Panc1 (cell line): ENCODE measurements around the gene PNMA8A. TPM values are rescaled to one million over a fixed set of nuclear protein-coding genes. Genes with fewer than 3 reads are reported as not detected.

Source experiments
- ATAC-seq: fragments of 200-7000 bp; cut with Tn5 transposase; 2 replicates; pipeline ENCODE4 v1.9.1; 2020; ENCODE audit warnings: mild to moderate bottlenecking, moderate library complexity
- BruUV-seq: library from RNA; stranded (reverse); fragments of 400-500 nt; replicated peaks from 2 replicates; lab custom pipeline; 2021; lab: Mats Ljungman, UMichigan
- CTCF ChIA-PET: fragments of 300-600 bp; sonication (Branson Sonifier 250); formaldehyde crosslinking; loops from one replicate; lab custom pipeline; 2022; ENCODE audit warnings: antibody characterized with exemption; lab: Charles Lee
- POLR2A ChIA-PET: fragments of 300-600 bp; sonication (Branson Sonifier 250); formaldehyde crosslinking; loops from one replicate; lab custom pipeline; 2022; ENCODE audit warnings: antibody characterized with exemption; lab: Charles Lee
- DNase-seq: peaks from one replicate; pipeline ENCODE4 v3.0.0-alpha.2; 2010; ENCODE audit warnings: low read depth, low spot score
- H3K27ac ChIP-seq: 2 replicates; pipeline ENCODE4 v1.5.1; 2011; ENCODE audit warnings: mild to moderate bottlenecking, low read length, inconsistent platforms
- H3K27me3 ChIP-seq: fragments of 200-500 bp; sonication (Bioruptor generic); 2 replicates; pipeline ENCODE4 v1.6.0; 2014; ENCODE audit warnings: low read length, inconsistent platforms; ENCODE audit not compliant: control insufficient read depth, insufficient read depth
- H3K36me3 ChIP-seq: fragments of 200-500 bp; sonication (Bioruptor generic); 2 replicates; pipeline ENCODE4 v1.5.1; 2014; ENCODE audit warnings: inconsistent platforms, mild to moderate bottlenecking, low read length, moderate library complexity; ENCODE audit not compliant: control insufficient read depth, insufficient read depth
- H3K4me1 ChIP-seq: 2 replicates; pipeline ENCODE4 v1.5.1; 2011; ENCODE audit warnings: inconsistent platforms, mild to moderate bottlenecking, low read length, moderate library complexity; ENCODE audit not compliant: control insufficient read depth, insufficient read depth
- H3K4me3 ChIP-seq, 2 experiments: 2 replicates each; pipeline ENCODE4 v1.5.1; 2011 to 2012; ENCODE audit warnings: low read depth in 2 of 2, low read length in 2 of 2, mild to moderate bottlenecking in 2 of 2, inconsistent platforms in 1 of 2, moderate library complexity in 1 of 2
- H3K9me3 ChIP-seq: fragments of 200-500 bp; sonication (Bioruptor generic); 2 replicates; pipeline ENCODE4 v1.5.1; 2014; ENCODE audit warnings: low read depth, mild to moderate bottlenecking, inconsistent platforms, low read length, moderate library complexity; ENCODE audit not compliant: control insufficient read depth, insufficient read depth
- POLR2AphosphoS5 ChIP-seq: IDR thresholded peaks from 2 replicates; pipeline ENCODE4 v1.6.1; 2012; ENCODE audit warnings: mild to moderate bottlenecking, low read depth, low read length, moderate library complexity
- SIN3A ChIP-seq: IDR thresholded peaks from 2 replicates; pipeline ENCODE4 v1.6.1; 2012; ENCODE audit warnings: low read depth, mild to moderate bottlenecking, low read length, moderate library complexity, borderline replicate concordance; ENCODE audit not compliant: insufficient read depth
- TCF7L2 ChIP-seq: IDR thresholded peaks from 2 replicates; pipeline ENCODE4 v1.6.1; 2011; ENCODE audit warnings: mild to moderate bottlenecking, low read depth, low read length, inconsistent platforms
- in situ Hi-C: cut with HindIII; loops from 2 replicates; pipeline ENCODE4 v1.10.0; 2016; ENCODE audit warnings: low sequenced_read_pairs, low pct_unique_long_range_greater_than_20kb
- intact Hi-C: fragments of 100-400 bp; cut with micrococcal nuclease; formaldehyde crosslinking; loops from one replicate; pipeline ENCODE4 v1.10.0; 2022; ENCODE audit not compliant: unreplicated experiment
- total RNA-seq: library from RNA; stranded (reverse); gene quantifications from one replicate; pipeline ENCODE4 v1.2.1, GENCODE V29; 2021; ENCODE audit not compliant: unreplicated experiment
- TF ChIP-seq, protein P1 (sequence below): fragments of 450-650 bp; IDR thresholded peaks from 2 replicates; pipeline ENCODE4 v1.5.1; 2017; ENCODE audit warnings: mild to moderate bottlenecking
- TF ChIP-seq, protein P2 (sequence below), 2 experiments: IDR thresholded peaks; 2 replicates each; pipeline ENCODE4 v1.6.1; 2011 to 2012; ENCODE audit warnings: low read depth in 2 of 2, control low read depth in 1 of 2, low read length in 1 of 2, mild to moderate bottlenecking in 1 of 2, moderate library complexity in 1 of 2; ENCODE audit not compliant: insufficient read depth in 1 of 2

Gene PNMA8A
- total RNA-seq, 1 experiment from 2014 or later, result not detected

DNA sequence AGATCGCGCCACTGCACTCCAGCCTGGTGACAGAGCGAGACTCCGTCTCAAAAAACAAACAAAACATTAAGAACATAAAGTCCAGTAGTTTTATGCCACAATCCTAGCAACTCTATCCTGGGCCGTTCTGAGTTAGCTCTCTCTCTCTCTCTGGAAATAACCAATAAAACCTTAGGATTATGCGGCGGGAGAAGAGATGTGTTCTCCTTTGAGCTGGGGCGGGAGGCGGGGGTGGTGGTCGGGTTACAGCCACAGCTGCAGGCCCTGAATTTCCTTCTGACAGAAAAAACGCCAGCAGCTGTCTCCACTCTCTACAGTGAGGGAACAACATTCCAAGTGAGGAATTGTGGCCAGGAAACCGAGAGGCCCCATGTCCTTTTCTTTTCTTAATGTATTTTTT lies 9.1 kb upstream of the PNMA8A start:
- no peaks in the 10 kb centered on the region for H3K9me3 ChIP-seq
- intact Hi-C loops (no loop called here), in situ Hi-C loops (no loop called here)
- TF ChIP-seq, protein P1, sequence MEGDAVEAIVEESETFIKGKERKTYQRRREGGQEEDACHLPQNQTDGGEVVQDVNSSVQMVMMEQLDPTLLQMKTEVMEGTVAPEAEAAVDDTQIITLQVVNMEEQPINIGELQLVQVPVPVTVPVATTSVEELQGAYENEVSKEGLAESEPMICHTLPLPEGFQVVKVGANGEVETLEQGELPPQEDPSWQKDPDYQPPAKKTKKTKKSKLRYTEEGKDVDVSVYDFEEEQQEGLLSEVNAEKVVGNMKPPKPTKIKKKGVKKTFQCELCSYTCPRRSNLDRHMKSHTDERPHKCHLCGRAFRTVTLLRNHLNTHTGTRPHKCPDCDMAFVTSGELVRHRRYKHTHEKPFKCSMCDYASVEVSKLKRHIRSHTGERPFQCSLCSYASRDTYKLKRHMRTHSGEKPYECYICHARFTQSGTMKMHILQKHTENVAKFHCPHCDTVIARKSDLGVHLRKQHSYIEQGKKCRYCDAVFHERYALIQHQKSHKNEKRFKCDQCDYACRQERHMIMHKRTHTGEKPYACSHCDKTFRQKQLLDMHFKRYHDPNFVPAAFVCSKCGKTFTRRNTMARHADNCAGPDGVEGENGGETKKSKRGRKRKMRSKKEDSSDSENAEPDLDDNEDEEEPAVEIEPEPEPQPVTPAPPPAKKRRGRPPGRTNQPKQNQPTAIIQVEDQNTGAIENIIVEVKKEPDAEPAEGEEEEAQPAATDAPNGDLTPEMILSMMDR, result no peak
- TF ChIP-seq, protein P2, sequence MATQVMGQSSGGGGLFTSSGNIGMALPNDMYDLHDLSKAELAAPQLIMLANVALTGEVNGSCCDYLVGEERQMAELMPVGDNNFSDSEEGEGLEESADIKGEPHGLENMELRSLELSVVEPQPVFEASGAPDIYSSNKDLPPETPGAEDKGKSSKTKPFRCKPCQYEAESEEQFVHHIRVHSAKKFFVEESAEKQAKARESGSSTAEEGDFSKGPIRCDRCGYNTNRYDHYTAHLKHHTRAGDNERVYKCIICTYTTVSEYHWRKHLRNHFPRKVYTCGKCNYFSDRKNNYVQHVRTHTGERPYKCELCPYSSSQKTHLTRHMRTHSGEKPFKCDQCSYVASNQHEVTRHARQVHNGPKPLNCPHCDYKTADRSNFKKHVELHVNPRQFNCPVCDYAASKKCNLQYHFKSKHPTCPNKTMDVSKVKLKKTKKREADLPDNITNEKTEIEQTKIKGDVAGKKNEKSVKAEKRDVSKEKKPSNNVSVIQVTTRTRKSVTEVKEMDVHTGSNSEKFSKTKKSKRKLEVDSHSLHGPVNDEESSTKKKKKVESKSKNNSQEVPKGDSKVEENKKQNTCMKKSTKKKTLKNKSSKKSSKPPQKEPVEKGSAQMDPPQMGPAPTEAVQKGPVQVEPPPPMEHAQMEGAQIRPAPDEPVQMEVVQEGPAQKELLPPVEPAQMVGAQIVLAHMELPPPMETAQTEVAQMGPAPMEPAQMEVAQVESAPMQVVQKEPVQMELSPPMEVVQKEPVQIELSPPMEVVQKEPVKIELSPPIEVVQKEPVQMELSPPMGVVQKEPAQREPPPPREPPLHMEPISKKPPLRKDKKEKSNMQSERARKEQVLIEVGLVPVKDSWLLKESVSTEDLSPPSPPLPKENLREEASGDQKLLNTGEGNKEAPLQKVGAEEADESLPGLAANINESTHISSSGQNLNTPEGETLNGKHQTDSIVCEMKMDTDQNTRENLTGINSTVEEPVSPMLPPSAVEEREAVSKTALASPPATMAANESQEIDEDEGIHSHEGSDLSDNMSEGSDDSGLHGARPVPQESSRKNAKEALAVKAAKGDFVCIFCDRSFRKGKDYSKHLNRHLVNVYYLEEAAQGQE (IDR thresholded peaks at IDR 0.05; ENCODE audit: insufficient read depth in 1 of 2, low read depth in 2 of 2, low read length in 1 of 2), result no peak
- TF ChIP-seq SIN3A, result no peak
- TF ChIP-seq TCF7L2, result no peak
- H3K27ac ChIP-seq, result no peak overlapping the region
- no peaks in the 10 kb centered on the region for H3K27me3 ChIP-seq
- DNase-seq, result no peak
- ChIA-PET CTCF (no interaction called here), POLR2A (no interaction called here)
- BruUV-seq, result no TSS peak
- H3K4me3 ChIP-seq, result no peak overlapping the region
- no peak for ATAC-seq
- no peaks in the 10 kb centered on the region for H3K36me3 ChIP-seq
- no peaks in the 10 kb centered on the region for H3K4me1 ChIP-seq

DNA sequence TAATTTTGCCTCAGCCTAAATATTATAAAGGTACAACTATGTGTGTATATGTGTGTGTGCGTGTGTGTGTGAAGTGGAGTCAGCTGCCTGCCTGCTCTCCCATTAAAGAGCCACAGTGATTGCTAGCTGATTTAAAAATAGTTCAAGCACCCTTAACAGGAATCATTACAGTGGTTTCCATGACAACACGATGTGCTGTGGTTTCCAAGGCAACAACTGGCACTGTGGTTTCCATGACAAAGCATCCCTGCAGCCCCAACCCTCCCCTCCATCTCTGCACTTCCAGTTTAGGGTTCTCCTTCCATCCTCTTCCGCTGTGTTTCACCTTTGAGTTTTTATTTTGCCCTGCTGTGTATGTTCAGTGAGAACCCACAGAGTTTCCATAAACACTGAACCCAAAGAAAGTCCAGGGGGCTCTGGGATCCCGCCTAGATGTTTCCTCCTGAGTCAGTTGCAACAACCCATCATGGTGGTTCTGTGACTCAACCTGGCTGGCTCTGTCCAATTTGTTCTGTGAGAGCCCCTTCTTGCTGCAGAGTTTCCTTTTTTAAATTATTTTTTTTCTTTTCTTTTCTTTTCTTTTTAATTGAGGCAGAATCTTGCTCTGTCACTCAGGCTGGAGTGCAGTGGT lies 7.1 kb upstream of the PNMA8A start:
- ATAC-seq (no peak), DNase-seq (no peak)
- Histone ChIP-seq H3K4me3 (no peak overlapping the region), H3K9me3 (no peaks in the 10 kb centered on the region), H3K36me3 (no peaks in the 10 kb centered on the region), H3K4me1 (no peaks in the 10 kb centered on the region), H3K27me3 (no peaks in the 10 kb centered on the region), H3K27ac (no peak overlapping the region)
- in situ Hi-C loops (no loop called here), intact Hi-C loops (no loop called here)
- CTCF ChIA-PET, result no interaction called here
- POLR2A ChIA-PET, result interaction anchor here (0.7 kb wide), 1 partner anchor 17 kb away, joined by 3 read pairs; no protein-coding TSS in a partner anchor
- BruUV-seq, result no TSS peak
- TF ChIP-seq, protein P1, result no peak
- TF ChIP-seq POLR2AphosphoS5, result no peak
- TF ChIP-seq, protein P2 (IDR thresholded peaks at IDR 0.05; ENCODE audit: insufficient read depth in 1 of 2, low read depth in 2 of 2, low read length in 1 of 2), result no peak
- no peak for TF ChIP-seq SIN3A
- TF ChIP-seq TCF7L2, result no peak
